ENCODE measurements around the gene CD1C. TPM values are rescaled to one million over a fixed set of nuclear protein-coding genes. Genes with fewer than 3 reads are reported as not detected.

Gene CD1C
- total and polyA plus RNA-seq, 2 donors (not counting 3 experiments of a cell fraction or from before 2014, with no cell fraction given), result not detected

DNA sequence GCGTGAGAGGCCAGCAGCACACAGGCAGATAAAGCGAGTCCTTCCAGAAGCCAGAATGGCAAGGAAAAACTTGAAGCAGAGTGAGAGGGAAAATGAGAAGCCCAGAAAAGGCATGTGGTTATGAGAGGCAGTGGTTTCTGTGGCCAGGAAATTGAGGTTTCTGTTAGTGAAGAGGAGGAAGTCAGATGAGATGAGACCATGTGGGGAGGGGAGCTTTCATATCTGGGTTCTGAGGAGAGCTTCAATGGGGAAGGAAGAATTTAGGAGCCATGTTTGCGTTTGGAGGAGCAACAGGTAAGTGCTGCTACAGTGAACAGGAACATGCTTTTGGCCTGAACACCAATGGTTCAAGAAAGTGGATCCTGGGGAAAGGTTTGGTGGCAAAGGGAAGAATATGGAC lies 41.6 kb upstream of the CD1C start:
- Histone ChIP-seq H3K9me1 (replicated peaks; ENCODE audit: control insufficient read depth, extremely low read depth, insufficient read depth, low read length) (no peaks in the 10 kb centered on the region), H3K9me3 (replicated peaks; ENCODE audit: control insufficient read depth, insufficient read depth, low read length) (no peaks in the 10 kb centered on the region), H3K79me2 (ENCODE audit: control insufficient read depth, insufficient read depth, low read length) (no peaks in the 10 kb centered on the region), H2AFZ (ENCODE audit: low read depth, low read length) (no peak overlapping the region), H3K27me3 (ENCODE audit: control insufficient read depth in 2 of 2, insufficient read depth in 2 of 2, low read length in 2 of 2) (no peaks in the 10 kb centered on the region), H3K4me1 (ENCODE audit: control insufficient read depth, extremely low read depth, insufficient read depth, low read length) (no peaks in the 10 kb centered on the region), H4K20me1 (replicated peaks; ENCODE audit: control insufficient read depth, extremely low read depth, insufficient read depth, low read length) (no peaks in the 10 kb centered on the region), H3K4me3 (replicated peaks in 1 of 3; ENCODE audit: insufficient read depth in 1 of 3, low read depth in 1 of 3, low read length in 3 of 3) (no peak overlapping the region), H3K27ac (ENCODE audit: insufficient read depth, low read depth, low read length) (no peak overlapping the region), H3K4me2 (ENCODE audit: insufficient read depth, low read length) (no peak overlapping the region), H3K9ac (replicated peaks; ENCODE audit: extremely low read depth, insufficient read depth, low read length) (no peak overlapping the region), H3K36me3 (ENCODE audit: control insufficient read depth in 2 of 2, extremely low read depth in 1 of 2, insufficient read depth in 2 of 2, low read length in 2 of 2) (no peaks in the 10 kb centered on the region)
- no peak for DNase-seq (ENCODE audit: low read depth, low spot score)
- POLR2A ChIA-PET, result no interaction called here
- intact Hi-C loops (cut with micrococcal nuclease) (no loop called here), dilution Hi-C loops (cut with MboI; ENCODE audit: extremely low pct_ligation_motif_present, low sequenced_read_pairs) (no loop called here)
- TF ChIP-seq GATA2 (IDR thresholded peaks at IDR 0.05; ENCODE audit: insufficient read depth, insufficient read length, low read depth, low read length) (no peak), FOS (IDR thresholded peaks at IDR 0.05; ENCODE audit: borderline replicate concordance, insufficient read depth, low read length) (no peak), MYC (IDR thresholded peaks at IDR 0.05; ENCODE audit: low read depth, low read length) (no peak), POLR2AphosphoS5 (IDR thresholded peaks at IDR 0.05; ENCODE audit: insufficient read depth, low read depth, low read length) (no peak)
- no peak for FAIRE-seq
- no TSS peak for BruUV-seq (replicated peaks)
- CTCF ChIA-PET, result no interaction called here

GRCh38 chr1:158248771-158249170 lies 41.0 kb upstream of the CD1C start:
- DNase-seq (ENCODE audit: low read depth, low spot score), result no peak
- no peak for TF ChIP-seq JUN (IDR thresholded peaks at IDR 0.05; ENCODE audit: borderline replicate concordance, insufficient read depth, insufficient read length, low read depth)
- TF ChIP-seq GATA2 (IDR thresholded peaks at IDR 0.05; ENCODE audit: insufficient read depth, insufficient read length, low read depth, low read length), result no peak
- TF ChIP-seq MAX (IDR thresholded peaks at IDR 0.05; ENCODE audit: insufficient read depth, insufficient read length), result no peak
- no peak for TF ChIP-seq CTCF (IDR thresholded peaks at IDR 0.05; ENCODE audit: extremely low read depth in 1 of 2, insufficient read depth in 1 of 2, low read depth in 1 of 2, low read length in 2 of 2)
- no peak for TF ChIP-seq EZH2 (IDR thresholded peaks at IDR 0.05; ENCODE audit: borderline replicate concordance, low read depth, low read length, severe bottlenecking)
- TF ChIP-seq FOS (IDR thresholded peaks at IDR 0.05; ENCODE audit: borderline replicate concordance, insufficient read depth, low read length), result no peak
- TF ChIP-seq MYC (IDR thresholded peaks at IDR 0.05; ENCODE audit: low read depth, low read length), result no peak
- TF ChIP-seq POLR2A (IDR thresholded peaks at IDR 0.05; ENCODE audit: low read depth, low read length), result no peak
- TF ChIP-seq POLR2AphosphoS5 (IDR thresholded peaks at IDR 0.05; ENCODE audit: insufficient read depth, low read depth, low read length), result no peak
- intact Hi-C loops (cut with micrococcal nuclease), result no loop called here
- no peak for FAIRE-seq
- no peaks in the 10 kb centered on the region for H3K9me1 ChIP-seq (replicated peaks; ENCODE audit: control insufficient read depth, extremely low read depth, insufficient read depth, low read length)
- H2AFZ ChIP-seq (ENCODE audit: low read depth, low read length), result no peak overlapping the region
- dilution Hi-C loops (cut with MboI; ENCODE audit: extremely low pct_ligation_motif_present, low sequenced_read_pairs), result no loop called here
- H3K9ac ChIP-seq (replicated peaks; ENCODE audit: extremely low read depth, insufficient read depth, low read length), result no peak overlapping the region
- no peaks in the 10 kb centered on the region for H3K79me2 ChIP-seq (ENCODE audit: control insufficient read depth, insufficient read depth, low read length)
- H3K9me3 ChIP-seq (replicated peaks; ENCODE audit: control insufficient read depth, insufficient read depth, low read length), result no peaks in the 10 kb centered on the region
- no peak overlapping the region for H3K27ac ChIP-seq (ENCODE audit: insufficient read depth, low read depth, low read length)
- no peak overlapping the region for H3K4me2 ChIP-seq (ENCODE audit: insufficient read depth, low read length)
- no peaks in the 10 kb centered on the region for H3K36me3 ChIP-seq (ENCODE audit: control insufficient read depth in 2 of 2, extremely low read depth in 1 of 2, insufficient read depth in 2 of 2, low read length in 2 of 2)
- no peak overlapping the region for H3K4me3 ChIP-seq (replicated peaks in 1 of 3; ENCODE audit: insufficient read depth in 1 of 3, low read depth in 1 of 3, low read length in 3 of 3)
- ChIA-PET CTCF (no interaction called here), POLR2A (no interaction called here)
- no peaks in the 10 kb centered on the region for H4K20me1 ChIP-seq (replicated peaks; ENCODE audit: control insufficient read depth, extremely low read depth, insufficient read depth, low read length)
- H3K4me1 ChIP-seq (ENCODE audit: control insufficient read depth, extremely low read depth, insufficient read depth, low read length), result no peaks in the 10 kb centered on the region
- H3K27me3 ChIP-seq (ENCODE audit: control insufficient read depth in 2 of 2, insufficient read depth in 2 of 2, low read length in 2 of 2), result no peaks in the 10 kb centered on the region
- BruUV-seq (replicated peaks), result no TSS peak
